Vagina (tissue), 2 donors: ENCODE measurements around the gene TUBA3D.
"Not testable (repeated sequence)": the region's sequence is repeated elsewhere in the genome, so short reads cannot be mapped to it uniquely, and the experiment has no call there.

ENCODE experiments used
- POLR2A ChIP-seq, 2 donors: fragments of 450-650 bp; IDR thresholded peaks; one replicate each; pipeline ENCODE4 v1.6.1; 2017; ENCODE audit warnings: antibody characterized with exemption in 2 of 2, mild to moderate bottlenecking in 2 of 2, moderate library complexity in 2 of 2
- POLR2AphosphoS5 ChIP-seq, 2 donors: sonication (generic); formaldehyde crosslinking; IDR thresholded peaks; one replicate each; pipeline ENCODE4 v1.9.0; 2017; ENCODE audit warnings: antibody characterized with exemption in 2 of 2, mild to moderate bottlenecking in 2 of 2, low read depth in 1 of 2; ENCODE audit not compliant: insufficient read depth in 1 of 2
- TF ChIP-seq, protein P1 (sequence below), 3 experiments: fragments of 450-650 bp in 2 of 3; fragments of 200-600 bp in 1 of 3; sonication (generic) in 1 of 3; IDR thresholded peaks; one replicate each; pipeline ENCODE4 v1.5.1; 2017 to 2019; ENCODE audit warnings: antibody characterized with exemption in 3 of 3, mild to moderate bottlenecking in 2 of 3, moderate library complexity in 2 of 3

DNA sequence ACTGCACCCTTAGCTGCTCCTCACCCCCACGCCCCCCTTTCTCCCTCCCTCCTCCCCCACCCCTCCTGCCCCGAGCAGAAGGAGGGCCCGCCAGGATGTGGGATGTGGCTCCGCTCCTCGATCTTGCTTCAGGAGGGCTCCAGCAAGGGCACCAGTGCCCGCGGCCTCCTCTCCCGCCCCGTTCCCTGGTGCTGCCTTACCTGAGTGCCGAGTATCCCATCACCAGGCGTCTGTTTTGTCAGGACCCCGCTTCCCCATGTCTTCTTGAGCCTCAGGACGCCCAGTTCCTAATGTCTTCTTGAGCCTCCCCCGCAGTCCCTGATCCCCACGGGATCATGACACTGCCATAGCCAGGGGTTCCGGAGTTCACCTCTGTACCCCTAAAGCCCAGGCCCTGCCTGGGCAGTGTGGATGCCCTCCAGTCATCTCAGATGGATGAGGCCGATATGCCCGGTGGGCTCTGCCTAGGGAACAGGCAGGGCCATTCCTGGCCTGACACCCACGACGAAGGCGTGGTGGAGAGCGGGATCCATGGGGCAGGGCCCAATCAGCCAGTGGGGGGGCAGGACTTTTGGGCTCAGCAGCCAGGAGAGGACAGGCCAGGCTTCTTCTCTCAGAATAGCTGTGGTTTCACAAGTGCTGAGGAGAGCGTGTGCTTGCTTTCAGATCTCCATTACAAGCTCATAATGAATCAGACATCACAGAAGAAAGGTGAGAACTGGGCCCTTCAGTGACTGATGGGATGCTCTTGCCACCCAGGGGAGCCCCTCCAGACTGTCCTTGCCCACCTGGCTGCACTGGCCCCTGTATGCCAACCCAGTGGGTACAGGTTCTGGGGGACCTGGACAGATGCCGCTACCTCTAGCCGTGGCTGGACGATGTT is 53.3 kb downstream of the TUBA3D start:
- TF ChIP-seq POLR2AphosphoS5 (IDR thresholded peaks at IDR 0.05; ENCODE audit: insufficient read depth in 1 of 2, low read depth in 1 of 2); POLR2A (IDR thresholded peaks at IDR 0.05): not testable (repeated sequence)
- TF ChIP-seq, protein P1, sequence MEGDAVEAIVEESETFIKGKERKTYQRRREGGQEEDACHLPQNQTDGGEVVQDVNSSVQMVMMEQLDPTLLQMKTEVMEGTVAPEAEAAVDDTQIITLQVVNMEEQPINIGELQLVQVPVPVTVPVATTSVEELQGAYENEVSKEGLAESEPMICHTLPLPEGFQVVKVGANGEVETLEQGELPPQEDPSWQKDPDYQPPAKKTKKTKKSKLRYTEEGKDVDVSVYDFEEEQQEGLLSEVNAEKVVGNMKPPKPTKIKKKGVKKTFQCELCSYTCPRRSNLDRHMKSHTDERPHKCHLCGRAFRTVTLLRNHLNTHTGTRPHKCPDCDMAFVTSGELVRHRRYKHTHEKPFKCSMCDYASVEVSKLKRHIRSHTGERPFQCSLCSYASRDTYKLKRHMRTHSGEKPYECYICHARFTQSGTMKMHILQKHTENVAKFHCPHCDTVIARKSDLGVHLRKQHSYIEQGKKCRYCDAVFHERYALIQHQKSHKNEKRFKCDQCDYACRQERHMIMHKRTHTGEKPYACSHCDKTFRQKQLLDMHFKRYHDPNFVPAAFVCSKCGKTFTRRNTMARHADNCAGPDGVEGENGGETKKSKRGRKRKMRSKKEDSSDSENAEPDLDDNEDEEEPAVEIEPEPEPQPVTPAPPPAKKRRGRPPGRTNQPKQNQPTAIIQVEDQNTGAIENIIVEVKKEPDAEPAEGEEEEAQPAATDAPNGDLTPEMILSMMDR (IDR thresholded peaks at IDR 0.05), result not testable (repeated sequence)
